ENCODE measurements around the gene ARHGAP26.

Gene ARHGAP26

DNA sequence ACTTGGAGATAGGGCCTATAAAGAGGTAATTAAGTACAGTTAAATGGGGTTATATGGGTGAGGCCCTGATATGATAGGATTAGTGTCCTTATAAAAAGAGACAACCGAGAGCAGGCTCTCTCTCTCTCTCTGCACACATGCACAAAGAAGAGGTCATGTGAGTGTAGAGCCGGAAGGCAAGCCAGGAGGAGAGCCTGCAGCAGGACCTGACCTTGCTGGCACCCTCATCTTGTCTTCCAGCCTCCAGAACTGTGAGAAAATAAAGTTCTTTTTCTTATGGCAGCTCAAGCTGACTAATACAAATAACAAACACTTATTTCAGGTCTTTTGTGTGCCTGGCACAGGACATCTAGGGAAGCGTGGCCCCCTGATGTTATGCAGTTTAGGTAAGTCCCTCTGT lies 62.1 kb downstream of the ARHGAP26 start:
- DNase-seq: no peak

GRCh38 chr5:142833517-142834449 lies 63.6 kb downstream of the ARHGAP26 start:
- no peak for DNase-seq

- no peak for DNase-seq
Measured at GRCh38 chr5:142834504-142834903, 64.3 kb downstream of the ARHGAP26 start.

DNA sequence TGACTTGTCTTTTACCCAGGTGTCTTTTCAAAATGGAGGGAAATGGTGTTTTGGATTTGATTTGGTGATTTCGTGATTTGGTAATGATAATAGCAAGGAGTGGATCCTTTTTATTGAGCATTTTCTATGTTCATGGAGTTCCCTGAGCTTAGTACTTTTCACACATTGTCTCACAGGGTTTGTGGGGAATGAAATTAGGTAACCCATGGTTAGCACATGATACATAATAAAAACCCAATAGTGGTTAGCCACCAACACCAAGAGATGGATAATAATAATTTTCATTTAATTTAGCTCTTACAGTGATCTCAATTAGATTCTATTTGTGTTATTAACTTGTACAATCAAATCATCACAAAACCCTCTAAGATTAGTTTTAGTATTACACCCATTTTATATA lies 65.4 kb downstream of the ARHGAP26 start:
- DNase-seq: no peak

- no peak for DNase-seq
Measured at GRCh38 chr5:142836048-142836447, 65.9 kb downstream of the ARHGAP26 start.

DNA sequence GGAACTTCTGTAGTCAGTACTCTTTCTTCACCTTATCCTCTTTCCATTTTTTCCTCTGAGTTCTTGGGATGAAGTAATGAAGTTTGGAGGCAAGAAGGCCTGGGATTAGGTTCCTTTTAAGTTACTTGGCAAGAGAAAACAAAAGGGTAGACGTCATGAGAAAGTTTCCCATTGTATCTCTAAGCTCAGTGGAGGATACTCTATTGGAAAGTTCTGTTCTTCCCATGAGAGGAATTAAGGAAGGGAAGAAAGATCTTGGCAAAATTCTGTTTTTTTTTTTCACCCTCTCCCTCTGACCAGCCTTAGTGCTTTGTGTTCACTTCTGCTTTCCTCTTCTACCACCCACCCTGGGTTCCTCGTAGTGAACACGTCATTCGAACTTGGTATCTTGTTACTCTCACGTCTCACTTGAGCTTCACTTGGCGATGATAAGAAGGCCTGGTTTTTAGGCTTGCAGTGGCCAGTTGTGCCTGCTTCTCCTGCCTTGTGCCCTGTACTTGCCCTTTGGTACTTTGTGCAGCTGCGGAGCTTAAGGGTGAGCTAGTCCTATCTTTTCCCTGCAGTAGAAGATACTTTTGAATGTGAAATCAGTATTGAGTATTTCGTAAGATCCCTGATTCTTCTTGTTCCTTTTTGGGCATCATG lies 67.0 kb downstream of the ARHGAP26 start:
- no peak for DNase-seq

DNA sequence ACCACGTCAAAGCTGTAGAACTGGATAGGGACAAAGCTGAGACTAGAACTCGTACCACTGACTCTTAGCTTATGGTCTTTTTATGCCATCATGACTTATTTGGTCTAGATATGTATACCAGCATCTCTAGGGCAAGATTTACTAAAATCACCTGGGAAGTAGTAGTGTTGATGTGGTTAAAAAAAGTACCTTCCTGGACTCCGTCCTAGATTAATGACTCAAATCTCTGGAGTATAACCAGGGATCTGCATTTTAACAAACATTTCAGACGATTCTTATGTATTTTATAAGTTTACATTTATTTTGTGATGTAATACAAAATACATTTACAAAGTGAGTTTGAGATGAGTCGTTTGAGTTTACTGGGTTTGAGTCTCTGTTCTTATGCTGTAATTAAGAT lies 68.7 kb downstream of the ARHGAP26 start:
- DNase-seq: no peak

DNA sequence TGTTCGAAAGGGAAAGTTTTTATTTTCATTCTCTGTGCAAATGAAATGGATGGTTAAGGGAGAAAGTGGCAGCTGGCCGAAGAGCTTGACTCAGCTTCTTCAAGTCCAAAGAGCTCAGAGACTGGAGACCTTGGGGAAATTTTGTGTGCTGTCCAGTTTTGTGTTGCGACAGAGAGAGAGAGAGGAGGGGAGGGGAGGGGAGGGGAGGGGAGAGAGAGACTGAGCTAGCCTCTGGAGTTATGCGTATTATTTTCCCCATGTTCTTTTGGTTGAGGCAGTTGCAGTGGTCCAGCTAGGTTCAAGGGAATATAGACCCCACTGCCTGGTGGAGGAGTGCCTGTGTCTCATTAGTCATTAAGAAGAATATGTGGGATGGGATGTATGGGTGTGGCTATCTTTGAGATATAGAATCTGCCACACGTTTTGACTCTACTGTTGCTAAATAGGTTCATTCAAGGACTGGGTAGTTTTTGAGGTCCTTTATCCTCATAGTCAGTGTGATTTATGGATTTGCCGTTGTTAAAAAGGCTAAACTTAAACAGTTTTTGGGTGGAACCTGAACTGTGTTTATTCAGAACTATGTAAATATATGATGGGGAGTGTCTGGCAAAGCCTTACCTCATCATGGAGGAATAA lies 69.7 kb downstream of the ARHGAP26 start:
- DNase-seq: no peak

- no peak for DNase-seq
Measured at GRCh38 chr5:142840575-142840974, 70.4 kb downstream of the ARHGAP26 start.

DNA sequence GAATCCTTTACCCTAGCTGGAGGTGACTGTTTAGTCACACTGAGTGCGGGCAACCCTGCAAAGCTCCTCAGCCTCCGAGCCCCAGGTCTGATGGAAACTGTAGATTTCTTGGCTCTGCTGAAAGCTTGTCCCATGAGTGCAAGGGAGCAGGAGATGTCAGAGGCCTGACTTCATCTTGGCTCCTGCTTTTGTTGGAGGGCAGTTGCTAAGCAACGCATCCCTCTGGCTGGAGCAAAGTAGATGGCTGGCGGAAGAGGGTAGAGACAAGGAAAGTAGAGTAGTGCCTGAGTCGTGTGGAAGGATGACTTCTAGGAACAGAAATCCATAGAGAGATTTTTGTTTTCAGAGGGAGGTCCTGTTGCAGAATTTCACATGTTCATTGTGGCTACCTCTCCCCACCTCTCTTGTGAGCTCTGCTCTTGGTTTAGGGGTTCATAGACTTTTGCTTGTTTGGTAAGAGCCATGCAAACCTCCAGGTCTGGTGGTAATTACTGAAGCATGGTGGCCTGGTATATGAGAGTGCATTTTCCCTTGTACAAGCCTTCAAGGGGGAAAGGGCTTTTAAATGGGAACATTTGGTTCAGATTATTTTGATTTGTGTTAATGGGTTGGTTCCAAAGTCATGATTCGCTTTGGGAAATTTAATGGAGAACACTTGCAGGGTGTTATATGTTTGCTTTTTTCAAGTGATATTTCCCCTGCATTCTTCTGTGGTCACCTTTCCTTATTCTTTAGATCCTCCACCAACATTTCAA lies 71.5 kb downstream of the ARHGAP26 start:
- DNase-seq: no peak

GRCh38 chr5:142842994-142843905 lies 73.1 kb downstream of the ARHGAP26 start:
- no peak for DNase-seq

GRCh38 chr5:142844866-142845265 lies 74.7 kb downstream of the ARHGAP26 start:
- DNase-seq: no peak

- DNase-seq: no peak
Measured at GRCh38 chr5:142845402-142845921, 75.3 kb downstream of the ARHGAP26 start.

DNA sequence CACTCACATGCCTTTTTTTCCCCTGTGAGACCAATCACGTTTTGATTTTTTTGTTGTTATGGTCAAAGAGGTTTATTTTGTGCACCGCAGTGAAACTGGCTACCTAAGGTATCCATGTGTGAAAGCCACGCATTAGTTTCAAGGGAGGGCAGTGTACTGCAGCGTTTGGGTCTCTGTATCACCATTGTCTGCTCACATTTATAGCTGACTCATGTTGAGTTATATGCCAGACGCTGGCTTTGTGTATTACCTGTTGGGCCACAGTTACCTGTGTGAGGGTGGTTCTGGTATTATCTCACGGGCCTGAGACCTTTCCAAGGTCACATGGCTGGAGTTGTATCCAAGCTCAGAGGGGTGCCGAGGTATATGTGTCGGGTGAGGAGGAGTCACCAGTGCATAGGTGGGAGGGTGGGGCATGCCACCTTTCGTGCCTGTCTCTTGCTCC lies 75.8 kb downstream of the ARHGAP26 start:
- DNase-seq: no peak

GRCh38 chr5:142846406-142846805 lies 76.2 kb downstream of the ARHGAP26 start:
- DNase-seq: no peak

DNA sequence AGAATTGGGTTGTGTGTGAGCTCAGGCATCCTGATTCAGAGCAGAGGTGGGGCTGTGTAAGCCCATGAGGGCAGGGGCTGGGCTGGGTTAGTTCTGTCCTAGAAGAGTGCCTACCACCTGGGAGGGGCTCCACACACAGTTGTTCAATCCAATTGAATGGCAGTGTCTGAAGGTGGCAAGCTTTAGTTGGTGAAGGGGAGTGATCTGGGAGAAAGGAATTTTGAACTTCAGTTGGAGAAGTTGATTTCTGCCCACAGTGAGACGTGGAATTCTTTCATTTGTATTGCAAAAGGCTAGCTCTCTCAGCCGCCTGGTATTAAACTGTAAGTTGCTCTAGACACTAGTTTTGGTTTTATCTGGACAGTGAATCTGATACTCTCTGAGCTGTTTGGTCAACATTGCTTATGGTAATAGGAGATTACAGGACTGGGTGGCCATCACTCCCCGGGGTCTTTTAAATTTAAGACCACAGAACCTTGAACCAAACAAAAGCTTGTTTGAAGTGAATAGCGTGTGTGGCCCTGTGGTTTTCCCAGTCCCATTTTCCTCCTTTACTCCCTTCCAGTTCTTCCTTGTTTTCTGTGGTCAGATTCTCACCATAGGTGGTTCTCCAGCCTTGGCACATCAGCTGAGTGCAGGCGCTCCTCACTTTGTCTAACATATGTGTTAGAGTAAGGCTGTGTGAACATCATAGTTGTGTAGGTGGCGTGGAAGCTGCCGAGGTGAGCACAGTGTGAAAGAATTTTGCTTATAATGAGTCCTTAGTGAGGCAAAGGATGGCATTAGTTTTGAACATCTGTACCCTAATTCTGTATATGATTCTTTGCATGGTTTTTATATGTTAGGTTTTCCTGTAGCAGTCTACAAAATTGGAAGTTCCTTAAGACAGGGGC lies 78.0 kb downstream of the ARHGAP26 start:
- DNase-seq: no peak

- no peak for DNase-seq
Measured at GRCh38 chr5:142849466-142849865, 79.3 kb downstream of the ARHGAP26 start.

DNA sequence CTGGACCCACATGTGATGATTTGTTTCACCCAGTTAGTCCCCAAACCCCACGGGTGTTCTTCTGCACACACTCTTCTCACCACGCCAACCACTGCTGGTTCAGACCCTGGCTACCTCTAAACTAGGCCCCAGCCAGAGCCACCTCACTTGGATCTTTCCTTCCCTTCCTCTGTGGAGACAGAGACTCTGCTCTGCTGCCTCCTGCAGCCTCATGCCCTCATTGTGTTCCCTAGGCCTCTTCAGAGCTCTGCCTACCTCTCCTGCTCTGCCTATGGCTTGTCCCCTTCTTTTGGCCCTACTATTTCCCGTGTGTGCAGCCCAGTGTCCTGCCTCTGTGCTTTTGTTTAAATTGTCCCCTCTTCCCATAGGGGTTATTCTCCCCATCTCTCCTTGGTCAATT lies 79.7 kb downstream of the ARHGAP26 start:
- no peak for DNase-seq

DNA sequence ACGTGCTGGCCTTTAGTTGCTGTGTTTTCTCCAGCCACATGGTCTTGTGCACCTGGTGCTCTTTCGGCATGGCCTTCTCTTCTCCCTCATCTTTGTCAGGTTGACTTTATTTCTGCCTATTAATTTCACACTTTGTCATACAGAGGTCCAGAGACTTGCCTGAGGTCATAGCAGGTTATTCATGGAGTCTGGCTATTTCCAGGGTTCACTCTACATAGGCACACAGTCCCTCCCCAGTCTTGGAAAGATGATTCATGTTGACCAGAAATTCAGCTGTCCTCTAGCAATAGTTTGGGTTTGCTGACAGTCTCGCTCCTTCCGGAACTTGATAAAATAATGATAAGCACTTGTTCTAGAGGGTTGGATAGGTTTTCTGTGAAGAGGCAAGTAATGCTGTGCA lies 81.6 kb downstream of the ARHGAP26 start:
- DNase-seq: no peak

- DNase-seq: no peak
Measured at GRCh38 chr5:142852416-142853198, 82.4 kb downstream of the ARHGAP26 start.

All from activated CD8-positive, alpha-beta memory T cell treated with anti-CD3 and anti-CD28 coated beads, Interleukin-2, amount 50 U/mL, for 48 hours (primary cell).